OCI-LY7 (cell line): ENCODE measurements around the gene IGF2BP2. TPM values are rescaled to one million over a fixed set of nuclear protein-coding genes. Genes with fewer than 3 reads are reported as not detected.

Source experiments
- BruUV-seq: library from RNA; stranded (reverse); fragments of 400-500 nt; replicated peaks from 2 replicates; lab custom pipeline; 2021; lab: Mats Ljungman, UMichigan
- CTCF ChIA-PET: fragments of 300-600 bp; sonication (Branson Sonifier 250); formaldehyde crosslinking; loops from one replicate; lab custom pipeline; 2022; ENCODE audit warnings: antibody characterized with exemption; ENCODE audit not compliant: unreplicated experiment; lab: Charles Lee
- POLR2A ChIA-PET: fragments of 300-600 bp; sonication (Branson Sonifier 250); formaldehyde crosslinking; loops from one replicate; lab custom pipeline; 2022; ENCODE audit warnings: antibody characterized with exemption; lab: Charles Lee
- DNase-seq: peaks from one replicate; pipeline ENCODE4 v3.0.0-alpha.2; 2015; ENCODE audit warnings: low spot score
- H2AFZ ChIP-seq: fragments of 200-600 bp; sonication (generic), shearing (Covaris generic); 2 replicates; pipeline ENCODE4 v1.6.1; 2014; ENCODE audit warnings: mild to moderate bottlenecking, antibody characterized with exemption, low read length, moderate library complexity
- H3K27ac ChIP-seq: fragments of 200-600 bp; sonication (generic); 2 replicates; pipeline ENCODE4 v1.5.1; 2014; ENCODE audit warnings: mixed run types, low read depth, mild to moderate bottlenecking, moderate library complexity, low read length, inconsistent platforms; ENCODE audit not compliant: poor library complexity, severe bottlenecking
- H3K36me3 ChIP-seq: fragments of 200-600 bp; sonication (generic); 2 replicates; pipeline ENCODE4 v1.6.1; 2014; ENCODE audit warnings: mild to moderate bottlenecking, antibody characterized with exemption, low read length, moderate library complexity, mixed read lengths; ENCODE audit not compliant: insufficient read depth
- H3K4me1 ChIP-seq: fragments of 200-600 bp; sonication (generic); 2 replicates; pipeline ENCODE4 v1.5.1; 2014; ENCODE audit warnings: mild to moderate bottlenecking, low read length; ENCODE audit not compliant: insufficient read depth, poor library complexity, severe bottlenecking
- H3K4me2 ChIP-seq: fragments of 200-600 bp; sonication (generic); 2 replicates; pipeline ENCODE4 v1.6.1; 2014; ENCODE audit warnings: mild to moderate bottlenecking, low read length
- H3K4me3 ChIP-seq: fragments of 200-600 bp; sonication (generic); 2 replicates; pipeline ENCODE4 v1.5.1; 2014; ENCODE audit warnings: mild to moderate bottlenecking, low read depth, low read length; ENCODE audit not compliant: poor library complexity, severe bottlenecking
- H3K79me2 ChIP-seq: fragments of 200-600 bp; sonication (generic); 2 replicates; pipeline ENCODE4 v1.6.1; 2016; ENCODE audit warnings: low read depth, mild to moderate bottlenecking, low read length, moderate library complexity, mixed read lengths; ENCODE audit not compliant: insufficient read depth
- H3K9me2 ChIP-seq: fragments of 200-600 bp; sonication (generic); 2 replicates; pipeline ENCODE4 v1.6.1; 2016; ENCODE audit warnings: mild to moderate bottlenecking, low read length, mixed read lengths; ENCODE audit not compliant: insufficient read depth
- H3K9me3 ChIP-seq: fragments of 200-600 bp; sonication (generic); 2 replicates; pipeline ENCODE4 v1.6.1; 2014; ENCODE audit warnings: mild to moderate bottlenecking, mixed run types, low read length, mixed read lengths
- H4K20me1 ChIP-seq: fragments of 200-600 bp; sonication (generic); 2 replicates; pipeline ENCODE4 v1.6.1; 2014; ENCODE audit warnings: mild to moderate bottlenecking, antibody characterized with exemption, low read length, moderate library complexity, mixed read lengths; ENCODE audit not compliant: insufficient read depth
- CTCF ChIP-seq: fragments of 200-600 bp; sonication (generic); conservative IDR thresholded peaks from 2 replicates; pipeline ENCODE4 v1.5.1; 2014; ENCODE audit warnings: mild to moderate bottlenecking, antibody characterized with exemption, low read length, moderate library complexity, mixed read lengths
- EZH2phosphoT487 ChIP-seq: fragments of 200-600 bp; sonication (generic); IDR thresholded peaks from 2 replicates; pipeline ENCODE4 v1.6.1; 2018; ENCODE audit warnings: low read depth, borderline replicate concordance, mild to moderate bottlenecking, mixed run types, antibody characterized with exemption, low read length, moderate library complexity, mixed read lengths
- intact Hi-C: fragments of 100-400 bp; cut with micrococcal nuclease; formaldehyde crosslinking; loops from one replicate; pipeline ENCODE4 v1.10.0; 2022; ENCODE audit not compliant: unreplicated experiment
- total RNA-seq, 2 experiments: library from RNA; depleted of rRNA in 1 of 2; stranded (reverse); fragments of >200 nt in 1 of 2; shearing (Covaris generic) in 1 of 2; gene quantifications; 2 replicates each; pipeline ENCODE4 v1.2.3, GENCODE V29; 2014 to 2022

IGF2BP2 gene
- total RNA-seq, 2 experiments from 2014 or later = not detected

- no peak overlapping the region for H2AFZ ChIP-seq
- no peaks in the 10 kb centered on the region for H3K36me3 ChIP-seq
- intact Hi-C loops = no loop called here
- DNase-seq = no peak
- no peaks in the 10 kb centered on the region for H3K9me3 ChIP-seq
- no peaks in the 10 kb centered on the region for H3K79me2 ChIP-seq
- ChIA-PET CTCF (no interaction called here), POLR2A (no interaction called here)
- no peak overlapping the region for H3K27ac ChIP-seq
- no peak overlapping the region for H3K4me3 ChIP-seq
- no TSS peak for BruUV-seq
- TF ChIP-seq EZH2phosphoT487 (no peak), CTCF (no peak)
- no peaks in the 10 kb centered on the region for H4K20me1 ChIP-seq
- no peaks in the 10 kb centered on the region for H3K9me2 ChIP-seq
- no peaks in the 10 kb centered on the region for H3K4me1 ChIP-seq
- no peak overlapping the region for H3K4me2 ChIP-seq
Measured at GRCh38 chr3:185727873-185728272, 97.0 kb downstream of the IGF2BP2 start.

- TF ChIP-seq EZH2phosphoT487 (no peak), CTCF (no peak)
- DNase-seq = no peak
- ChIA-PET CTCF (no interaction called here), POLR2A (no interaction called here)
- Histone ChIP-seq H3K36me3 (no peaks in the 10 kb centered on the region), H3K9me2 (no peaks in the 10 kb centered on the region), H3K79me2 (no peaks in the 10 kb centered on the region), H3K9me3 (no peaks in the 10 kb centered on the region), H3K4me1 (no peaks in the 10 kb centered on the region), H3K4me2 (no peak overlapping the region), H3K27ac (no peak overlapping the region), H4K20me1 (no peaks in the 10 kb centered on the region), H3K4me3 (no peak overlapping the region), H2AFZ (no peak overlapping the region)
- no TSS peak for BruUV-seq
- intact Hi-C loops = no loop called here
Measured at GRCh38 chr3:185726254-185726967, 98.4 kb downstream of the IGF2BP2 start.

- ChIA-PET POLR2A (no interaction called here), CTCF (no interaction called here)
- no peaks in the 10 kb centered on the region for H3K36me3 ChIP-seq
- H3K4me3 ChIP-seq = no peak overlapping the region
- H3K4me1 ChIP-seq = no peaks in the 10 kb centered on the region
- DNase-seq = no peak
- H3K4me2 ChIP-seq = no peak overlapping the region
- intact Hi-C loops = no loop called here
- TF ChIP-seq EZH2phosphoT487 = no peak
- TF ChIP-seq CTCF = no peak
- H3K9me3 ChIP-seq = no peaks in the 10 kb centered on the region
- no peaks in the 10 kb centered on the region for H3K9me2 ChIP-seq
- H3K79me2 ChIP-seq = no peaks in the 10 kb centered on the region
- no peaks in the 10 kb centered on the region for H4K20me1 ChIP-seq
- H2AFZ ChIP-seq = no peak overlapping the region
- no peak overlapping the region for H3K27ac ChIP-seq
- BruUV-seq = no TSS peak
Measured at GRCh38 chr3:185724761-185725160, 100.1 kb downstream of the IGF2BP2 start.
